Progenitor cell of endocrine pancreas (in vitro differentiated cells): ENCODE results near the gene CCDC194. TPM values are rescaled to one million over a fixed set of nuclear protein-coding genes. Genes with fewer than 3 reads are reported as not detected.

Experiments
- DNase-seq: peaks from one replicate; pipeline ENCODE4 v3.0.0; 2021; ENCODE audit warnings: low spot score; ENCODE audit not compliant: unreplicated experiment
- H3K27ac Mint-ChIP-seq: 2 replicates; pipeline ENCODE4 v1.8.0; 2021; ENCODE audit warnings: mild to moderate bottlenecking, moderate library complexity, mixed read lengths
- H3K27me3 Mint-ChIP-seq: 2 replicates; pipeline ENCODE4 v1.8.0; 2021; ENCODE audit warnings: mixed read lengths
- H3K36me3 Mint-ChIP-seq: 2 replicates; pipeline ENCODE4 v1.8.0; 2022; ENCODE audit warnings: mixed read lengths; ENCODE audit not compliant: insufficient read depth
- H3K4me1 Mint-ChIP-seq: 2 replicates; pipeline ENCODE4 v1.8.0; 2021; ENCODE audit warnings: low read depth, mixed read lengths
- H3K4me3 Mint-ChIP-seq: 2 replicates; pipeline ENCODE4 v1.8.0; 2021; ENCODE audit warnings: low read depth, mild to moderate bottlenecking, moderate library complexity, mixed read lengths
- H3K9me3 Mint-ChIP-seq: 2 replicates; pipeline ENCODE4 v1.8.0; 2021; ENCODE audit warnings: low read depth, mixed read lengths
- long read RNA-seq: library from polyadenylated mRNA; unstranded; transcript quantifications from one replicate; pipeline ENCODE4 v2.0.0, GENCODE V29; 2020
- total RNA-seq: library from RNA; stranded (reverse); gene quantifications from 2 replicates; pipeline ENCODE4 v1.2.1, GENCODE V29; 2021
- TF ChIP-seq, protein P1 (sequence below): fragments of 200-600 bp; sonication (generic); IDR thresholded peaks from one replicate; pipeline ENCODE4 v1.5.0; 2021; ENCODE audit warnings: antibody characterized with exemption, mild to moderate bottlenecking; ENCODE audit not compliant: unreplicated experiment

CCDC194 gene
- not detected in 2 replicates for total RNA-seq
- long read RNA-seq = 0 reads

- peaks cover 11% of the 10 kb centered on the region for H3K27me3 Mint-ChIP-seq
- DNase-seq = no peak
- TF ChIP-seq, protein P1, sequence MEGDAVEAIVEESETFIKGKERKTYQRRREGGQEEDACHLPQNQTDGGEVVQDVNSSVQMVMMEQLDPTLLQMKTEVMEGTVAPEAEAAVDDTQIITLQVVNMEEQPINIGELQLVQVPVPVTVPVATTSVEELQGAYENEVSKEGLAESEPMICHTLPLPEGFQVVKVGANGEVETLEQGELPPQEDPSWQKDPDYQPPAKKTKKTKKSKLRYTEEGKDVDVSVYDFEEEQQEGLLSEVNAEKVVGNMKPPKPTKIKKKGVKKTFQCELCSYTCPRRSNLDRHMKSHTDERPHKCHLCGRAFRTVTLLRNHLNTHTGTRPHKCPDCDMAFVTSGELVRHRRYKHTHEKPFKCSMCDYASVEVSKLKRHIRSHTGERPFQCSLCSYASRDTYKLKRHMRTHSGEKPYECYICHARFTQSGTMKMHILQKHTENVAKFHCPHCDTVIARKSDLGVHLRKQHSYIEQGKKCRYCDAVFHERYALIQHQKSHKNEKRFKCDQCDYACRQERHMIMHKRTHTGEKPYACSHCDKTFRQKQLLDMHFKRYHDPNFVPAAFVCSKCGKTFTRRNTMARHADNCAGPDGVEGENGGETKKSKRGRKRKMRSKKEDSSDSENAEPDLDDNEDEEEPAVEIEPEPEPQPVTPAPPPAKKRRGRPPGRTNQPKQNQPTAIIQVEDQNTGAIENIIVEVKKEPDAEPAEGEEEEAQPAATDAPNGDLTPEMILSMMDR = no peak
- H3K4me3 Mint-ChIP-seq = no peak within 1 kb of the TSS
- H3K36me3 Mint-ChIP-seq = peaks cover 3% of the 10 kb centered on the region
- peaks cover 7% of the 10 kb centered on the region for H3K4me1 Mint-ChIP-seq
- peaks cover 4% of the 10 kb centered on the region for H3K9me3 Mint-ChIP-seq
- no peak within 1 kb of the TSS for H3K27ac Mint-ChIP-seq
Measured at GRCh38 chr19:17393914-17394313, at the start of gene CCDC194. Gene CCDC194 (minus strand): TSS chr19:17394196. CDS start chr19:17394158, 38 bp downstream.

DNA sequence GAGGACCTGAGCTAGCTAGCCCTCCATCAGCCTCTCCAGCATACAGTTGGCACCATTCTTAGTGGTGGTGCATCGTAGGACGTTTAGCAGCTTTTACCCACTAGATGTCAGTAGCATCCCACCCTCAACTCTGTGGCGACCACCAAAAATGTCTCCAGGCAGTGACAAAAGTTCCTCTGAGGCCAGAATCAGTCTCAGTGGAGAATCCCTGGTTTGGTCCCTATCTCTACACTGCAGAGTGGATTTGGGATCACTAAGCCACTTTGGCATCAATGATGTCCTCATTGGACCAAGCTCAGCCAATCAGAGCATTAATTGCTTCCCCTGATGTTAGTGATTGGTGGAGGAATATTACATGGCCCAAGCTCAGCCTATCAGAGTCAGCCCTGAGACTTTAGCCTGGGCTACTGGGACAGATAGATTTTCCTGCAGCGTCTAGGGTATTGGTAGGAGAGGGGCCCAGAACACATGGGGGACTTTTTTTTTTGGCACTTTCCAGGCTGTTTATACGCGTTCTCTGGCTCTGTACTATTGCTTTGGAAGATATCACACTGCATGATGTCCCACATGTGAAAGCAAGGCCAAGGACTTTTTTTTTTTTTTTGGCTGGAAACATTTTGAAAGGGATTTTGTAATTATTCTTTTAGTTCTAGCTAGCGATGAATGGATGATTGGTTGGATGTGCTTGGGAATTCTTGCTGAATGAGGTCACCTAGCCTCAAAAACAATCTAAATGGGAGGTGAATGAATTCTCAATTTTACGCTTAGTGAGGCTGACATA, 47.4 kb upstream of the CCDC194 start:
- Mint-ChIP-seq H3K36me3 (no peaks in the 10 kb centered on the region), H3K9me3 (no peaks in the 10 kb centered on the region), H3K4me1 (no peaks in the 10 kb centered on the region), H3K27me3 (no peaks in the 10 kb centered on the region), H3K27ac (no peak overlapping the region), H3K4me3 (no peak overlapping the region)
- no peak for DNase-seq
- TF ChIP-seq, protein P1 = peak; percentile 50

- H3K4me3 Mint-ChIP-seq = no peak overlapping the region
- no peaks in the 10 kb centered on the region for H3K4me1 Mint-ChIP-seq
- DNase-seq = no peak
- no peaks in the 10 kb centered on the region for H3K9me3 Mint-ChIP-seq
- TF ChIP-seq, protein P1 = no peak
- no peaks in the 10 kb centered on the region for H3K36me3 Mint-ChIP-seq
- no peak overlapping the region for H3K27ac Mint-ChIP-seq
- H3K27me3 Mint-ChIP-seq = no peaks in the 10 kb centered on the region
Measured at GRCh38 chr19:17436874-17437267, 42.9 kb upstream of the CCDC194 start.

DNA sequence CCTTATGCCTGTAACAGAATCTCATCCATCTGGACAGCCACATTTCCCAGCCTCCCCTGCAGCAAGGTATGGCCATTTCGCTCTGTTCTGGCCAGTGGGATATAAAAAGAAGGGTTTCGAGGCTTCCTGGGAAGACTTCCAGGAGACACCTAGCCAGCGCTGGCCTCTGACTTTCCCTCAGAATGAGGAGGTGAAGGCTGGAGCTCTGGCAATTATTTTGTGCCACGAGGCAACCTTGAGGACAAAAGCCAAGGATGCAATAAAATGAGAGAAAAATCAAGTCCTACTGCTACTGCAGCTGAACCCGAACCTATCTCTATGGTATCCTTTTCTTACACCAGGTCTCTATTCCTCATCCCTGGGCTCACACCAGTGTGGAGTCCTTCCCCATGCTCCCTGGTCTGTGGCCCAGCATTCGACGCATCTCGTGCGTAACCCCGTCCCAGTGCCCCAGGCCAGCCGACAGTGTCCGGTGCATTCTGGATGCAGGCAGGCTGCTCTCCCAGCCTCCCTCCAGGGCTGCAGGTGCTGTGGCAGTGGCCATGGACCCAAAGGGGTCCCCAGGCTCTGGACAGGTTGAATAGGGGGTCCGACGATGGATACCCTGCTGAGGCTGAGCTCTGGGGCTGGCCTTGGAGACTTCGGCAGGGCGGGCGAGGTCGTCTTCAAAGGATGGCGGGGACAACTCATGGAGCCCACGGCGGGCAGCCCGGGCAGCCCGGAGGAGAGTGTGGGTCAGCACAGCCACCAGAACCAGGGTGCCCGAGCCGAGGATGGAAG, 42.3 kb upstream of the CCDC194 start:
- Mint-ChIP-seq H3K4me3 (no peak overlapping the region), H3K27me3 (no peaks in the 10 kb centered on the region), H3K27ac (no peak overlapping the region), H3K9me3 (no peaks in the 10 kb centered on the region), H3K36me3 (no peaks in the 10 kb centered on the region), H3K4me1 (no peaks in the 10 kb centered on the region)
- DNase-seq = no peak
- TF ChIP-seq, protein P1 = no peak

- no peaks in the 10 kb centered on the region for H3K36me3 Mint-ChIP-seq
- no peak overlapping the region for H3K27ac Mint-ChIP-seq
- no peaks in the 10 kb centered on the region for H3K4me1 Mint-ChIP-seq
- DNase-seq = no peak
- H3K9me3 Mint-ChIP-seq = no peaks in the 10 kb centered on the region
- no peaks in the 10 kb centered on the region for H3K27me3 Mint-ChIP-seq
- TF ChIP-seq, protein P1 = no peak
- no peak overlapping the region for H3K4me3 Mint-ChIP-seq
Measured at GRCh38 chr19:17435218-17435617, 41.2 kb upstream of the CCDC194 start.
